HT-29 (cell line): ENCODE measurements around the gene DYRK2. TPM values are rescaled to one million over a fixed set of nuclear protein-coding genes. Genes with fewer than 3 reads are reported as not detected.

Experiments
- DNase-seq: peaks from one replicate; pipeline ENCODE4 v3.0.0-alpha.2; 2015; ENCODE audit warnings: low spot score
- total RNA-seq: library from RNA; depleted of rRNA; stranded (reverse); fragments of >200 nt; shearing (Covaris generic); gene quantifications from 2 replicates; pipeline ENCODE4 v1.2.3, GENCODE V29; 2014

The DYRK2 gene
- total RNA-seq, 1 experiment from 2014 or later, result 55.1 TPM

- no peak for DNase-seq
Observed at GRCh38 chr12:67702136-67702535, 53.6 kb downstream of the DYRK2 start.

GRCh38 chr12:67704071-67704470, 55.5 kb downstream of the DYRK2 start:
- no peak for DNase-seq

- DNase-seq, result peak; percentile 18
Observed at GRCh38 chr12:67705394-67706370, 57.1 kb downstream of the DYRK2 start.

GRCh38 chr12:67709367-67709954, 60.9 kb downstream of the DYRK2 start:
- DNase-seq, result no peak

- peak; percentile 95 for DNase-seq
Observed at GRCh38 chr12:67710582-67710981, 62.0 kb downstream of the DYRK2 start.

GRCh38 chr12:67712011-67712410, 63.5 kb downstream of the DYRK2 start:
- no peak for DNase-seq

GRCh38 chr12:67714648-67715047, 66.1 kb downstream of the DYRK2 start:
- peak; percentile 55 for DNase-seq
